Measurements from ENCODE around the gene IGFL1.

The IGFL1 gene

GRCh38 chr19:46213806-46214205 lies 15.7 kb upstream of the IGFL1 start:
- ChIA-PET POLR2A (no interaction called here), CTCF (no interaction called here)
- TF ChIP-seq CTCF (IDR thresholded peaks at IDR 0.05; ENCODE audit: control extremely low read depth, extremely low read depth, low read depth, missing control alignments): no peak
- DNase-seq (ENCODE audit: extremely low spot score): no peak

- ChIA-PET POLR2A (no interaction called here), CTCF (no interaction called here)
- no peak for DNase-seq (ENCODE audit: extremely low spot score)
- no peak for TF ChIP-seq CTCF (IDR thresholded peaks at IDR 0.05; ENCODE audit: control extremely low read depth, extremely low read depth, low read depth, missing control alignments)
Observed at GRCh38 chr19:46216612-46217011, 12.9 kb upstream of the IGFL1 start.

GRCh38 chr19:46217476-46217875 lies 12.1 kb upstream of the IGFL1 start:
- TF ChIP-seq CTCF (IDR thresholded peaks at IDR 0.05; ENCODE audit: control extremely low read depth, extremely low read depth, low read depth, missing control alignments): no peak
- ChIA-PET POLR2A (no interaction called here), CTCF (no interaction called here)
- DNase-seq (ENCODE audit: extremely low spot score): no peak

GRCh38 chr19:46218160-46218559 lies 11.4 kb upstream of the IGFL1 start:
- DNase-seq (ENCODE audit: extremely low spot score): peak; percentile 36
- ChIA-PET POLR2A (no interaction called here), CTCF (no interaction called here)

GRCh38 chr19:46220038-46220615 lies 9.4 kb upstream of the IGFL1 start:
- CTCF ChIA-PET: no interaction called here
- POLR2A ChIA-PET: interaction anchor here (0.6 kb wide), 1 partner anchor 213 kb away, joined by 3 read pairs; no protein-coding TSS in a partner anchor
- no peak for TF ChIP-seq CTCF (IDR thresholded peaks at IDR 0.05; ENCODE audit: control extremely low read depth, extremely low read depth, low read depth, missing control alignments)
- no peak for DNase-seq (ENCODE audit: extremely low spot score)

More at GRCh38 chr19:46218160-46218559, 11.4 kb upstream of the IGFL1 start:
- no peak for TF ChIP-seq CTCF (IDR thresholded peaks at IDR 0.05; ENCODE audit: control extremely low read depth, extremely low read depth, low read depth, missing control alignments)

GRCh38 chr19:46221152-46221551 lies 8.4 kb upstream of the IGFL1 start:
- no peak for TF ChIP-seq CTCF (IDR thresholded peaks at IDR 0.05; ENCODE audit: control extremely low read depth, extremely low read depth, low read depth, missing control alignments)
- CTCF ChIA-PET: no interaction called here
- no peak for DNase-seq (ENCODE audit: extremely low spot score)
- POLR2A ChIA-PET: no interaction called here

Measured in GM10248 (cell line).